ENCODE results near the gene SHLD2. TPM values are rescaled to one million over a fixed set of nuclear protein-coding genes. Genes with fewer than 3 reads are reported as not detected.

SHLD2 gene, protein sequence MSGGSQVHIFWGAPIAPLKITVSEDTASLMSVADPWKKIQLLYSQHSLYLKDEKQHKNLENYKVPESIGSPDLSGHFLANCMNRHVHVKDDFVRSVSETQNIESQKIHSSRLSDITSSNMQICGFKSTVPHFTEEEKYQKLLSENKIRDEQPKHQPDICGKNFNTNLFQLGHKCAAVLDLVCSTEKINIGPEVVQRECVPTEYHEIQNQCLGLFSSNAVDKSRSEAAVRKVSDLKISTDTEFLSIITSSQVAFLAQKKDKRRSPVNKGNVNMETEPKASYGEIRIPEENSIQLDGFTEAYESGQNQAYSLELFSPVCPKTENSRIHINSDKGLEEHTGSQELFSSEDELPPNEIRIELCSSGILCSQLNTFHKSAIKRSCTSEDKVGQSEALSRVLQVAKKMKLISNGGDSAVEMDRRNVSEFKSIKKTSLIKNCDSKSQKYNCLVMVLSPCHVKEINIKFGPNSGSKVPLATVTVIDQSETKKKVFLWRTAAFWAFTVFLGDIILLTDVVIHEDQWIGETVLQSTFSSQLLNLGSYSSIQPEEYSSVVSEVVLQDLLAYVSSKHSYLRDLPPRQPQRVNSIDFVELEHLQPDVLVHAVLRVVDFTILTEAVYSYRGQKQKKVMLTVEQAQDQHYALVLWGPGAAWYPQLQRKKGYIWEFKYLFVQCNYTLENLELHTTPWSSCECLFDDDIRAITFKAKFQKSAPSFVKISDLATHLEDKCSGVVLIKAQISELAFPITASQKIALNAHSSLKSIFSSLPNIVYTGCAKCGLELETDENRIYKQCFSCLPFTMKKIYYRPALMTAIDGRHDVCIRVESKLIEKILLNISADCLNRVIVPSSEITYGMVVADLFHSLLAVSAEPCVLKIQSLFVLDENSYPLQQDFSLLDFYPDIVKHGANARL
- 10 to 100 TPM; 26.8 to 34.1 (median 30.9) TPM for total RNA-seq

DNA sequence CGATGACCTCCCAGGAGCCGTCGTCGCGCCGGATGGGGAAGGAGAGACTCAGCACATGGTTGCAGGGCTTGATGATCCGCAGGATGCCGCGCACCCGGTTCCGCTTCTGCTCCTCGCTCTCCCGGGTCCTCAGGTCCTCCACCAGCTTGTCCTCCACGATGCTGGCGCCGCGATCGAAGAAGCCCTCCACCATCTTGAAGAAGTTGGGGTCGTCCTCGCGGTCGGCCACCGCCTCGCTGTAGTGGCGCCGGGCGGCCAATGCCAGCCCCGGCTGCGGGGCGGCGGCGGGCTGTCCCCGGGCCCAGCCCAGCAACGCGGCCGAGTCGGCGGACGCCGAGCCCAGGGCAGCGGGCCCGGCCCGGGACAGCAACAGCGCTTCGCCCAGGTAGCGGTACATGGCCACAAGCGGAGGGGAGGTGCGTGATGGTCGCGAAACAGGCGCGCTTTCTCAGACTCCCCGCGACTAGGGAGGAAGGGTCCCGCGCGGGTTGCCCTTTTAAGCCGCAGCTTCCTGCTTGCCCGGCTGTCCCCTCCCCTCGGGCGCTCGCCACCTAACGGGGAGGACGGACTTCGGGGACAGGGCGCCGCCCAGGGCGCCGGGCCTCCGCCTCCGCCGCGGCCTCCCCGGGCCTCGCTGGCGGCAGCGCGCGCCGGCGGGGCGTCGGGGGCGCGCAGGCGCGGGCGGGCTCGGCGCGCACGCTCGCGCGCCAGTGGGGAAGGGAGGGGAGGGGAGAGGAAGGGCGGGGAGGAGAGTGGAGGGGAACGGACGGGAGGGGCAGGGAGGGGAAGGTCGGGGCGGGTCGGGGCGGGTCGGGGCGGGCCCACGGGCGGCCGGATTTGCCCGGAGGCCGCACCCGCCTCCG is at the start of gene SHLD2, which contains the start of gene GLUD1:
SHLD2 (plus strand) TSS at position 834 of the 863 bp plus-strand sequence. CDS start 56,149 bp downstream, outside the sequence.
GLUD1 (minus strand) TSS at position 471 of the 863 bp plus-strand sequence; CDS start at position 397, 74 bp downstream.
- DNase-seq (ENCODE audit: low spot score) (peak; percentile 49), ATAC-seq (ENCODE audit: low FRiP score) (peak; percentile 81)
- TF ChIP-seq, protein P1, sequence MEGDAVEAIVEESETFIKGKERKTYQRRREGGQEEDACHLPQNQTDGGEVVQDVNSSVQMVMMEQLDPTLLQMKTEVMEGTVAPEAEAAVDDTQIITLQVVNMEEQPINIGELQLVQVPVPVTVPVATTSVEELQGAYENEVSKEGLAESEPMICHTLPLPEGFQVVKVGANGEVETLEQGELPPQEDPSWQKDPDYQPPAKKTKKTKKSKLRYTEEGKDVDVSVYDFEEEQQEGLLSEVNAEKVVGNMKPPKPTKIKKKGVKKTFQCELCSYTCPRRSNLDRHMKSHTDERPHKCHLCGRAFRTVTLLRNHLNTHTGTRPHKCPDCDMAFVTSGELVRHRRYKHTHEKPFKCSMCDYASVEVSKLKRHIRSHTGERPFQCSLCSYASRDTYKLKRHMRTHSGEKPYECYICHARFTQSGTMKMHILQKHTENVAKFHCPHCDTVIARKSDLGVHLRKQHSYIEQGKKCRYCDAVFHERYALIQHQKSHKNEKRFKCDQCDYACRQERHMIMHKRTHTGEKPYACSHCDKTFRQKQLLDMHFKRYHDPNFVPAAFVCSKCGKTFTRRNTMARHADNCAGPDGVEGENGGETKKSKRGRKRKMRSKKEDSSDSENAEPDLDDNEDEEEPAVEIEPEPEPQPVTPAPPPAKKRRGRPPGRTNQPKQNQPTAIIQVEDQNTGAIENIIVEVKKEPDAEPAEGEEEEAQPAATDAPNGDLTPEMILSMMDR (IDR thresholded peaks at IDR 0.05): no peak

DNA sequence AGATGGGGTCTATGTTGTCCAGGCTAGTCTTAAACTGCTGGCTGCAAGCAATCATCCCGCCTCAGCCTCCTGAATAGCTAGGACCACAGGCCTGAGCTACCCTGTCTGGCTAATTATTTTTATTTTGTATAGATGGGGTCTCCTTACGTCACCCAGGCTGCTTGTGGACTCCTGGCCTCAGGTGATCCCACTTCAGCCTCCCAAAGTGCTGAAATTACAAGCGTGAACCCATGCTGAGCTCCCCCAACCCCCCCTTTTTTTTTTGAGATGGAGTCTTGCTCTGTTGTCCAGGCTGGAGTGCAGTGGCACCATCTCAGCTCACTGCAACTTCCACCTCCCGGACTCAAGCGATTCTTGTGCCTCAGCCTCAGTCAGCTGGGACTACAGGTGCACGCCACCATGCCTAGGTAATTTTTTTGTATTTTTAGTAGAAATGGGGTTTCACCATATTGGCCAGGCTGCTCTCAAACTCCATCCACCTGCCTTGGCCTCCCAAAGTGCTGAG is 49.5 kb upstream of the SHLD2 start:
- TF ChIP-seq, protein P1 (IDR thresholded peaks at IDR 0.05): no peak
- no peak for ATAC-seq (ENCODE audit: low FRiP score)
- no peak for DNase-seq (ENCODE audit: low spot score)

DNA sequence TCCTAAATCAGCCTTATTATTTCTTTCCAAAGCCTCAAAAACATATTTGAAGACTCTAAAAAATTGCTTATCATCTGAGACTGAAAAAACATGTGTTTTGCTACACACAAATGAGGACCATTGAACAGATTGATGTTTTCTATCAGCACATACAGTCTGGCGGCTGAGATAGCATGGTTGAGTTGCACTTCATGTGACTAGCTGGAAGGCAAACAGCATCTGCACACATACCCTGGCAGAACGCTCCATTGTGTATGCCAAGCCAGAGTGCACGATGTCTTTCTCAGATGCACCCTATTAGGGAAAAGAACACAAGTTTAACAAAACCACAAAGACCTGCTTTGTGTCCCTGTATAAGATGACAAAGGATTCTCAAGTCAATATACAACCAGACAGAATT is 41.9 kb upstream of the SHLD2 start:
- no peak for ATAC-seq (ENCODE audit: low FRiP score)
- TF ChIP-seq, protein P1 (IDR thresholded peaks at IDR 0.05): no peak
- no peak for DNase-seq (ENCODE audit: low spot score)

DNA sequence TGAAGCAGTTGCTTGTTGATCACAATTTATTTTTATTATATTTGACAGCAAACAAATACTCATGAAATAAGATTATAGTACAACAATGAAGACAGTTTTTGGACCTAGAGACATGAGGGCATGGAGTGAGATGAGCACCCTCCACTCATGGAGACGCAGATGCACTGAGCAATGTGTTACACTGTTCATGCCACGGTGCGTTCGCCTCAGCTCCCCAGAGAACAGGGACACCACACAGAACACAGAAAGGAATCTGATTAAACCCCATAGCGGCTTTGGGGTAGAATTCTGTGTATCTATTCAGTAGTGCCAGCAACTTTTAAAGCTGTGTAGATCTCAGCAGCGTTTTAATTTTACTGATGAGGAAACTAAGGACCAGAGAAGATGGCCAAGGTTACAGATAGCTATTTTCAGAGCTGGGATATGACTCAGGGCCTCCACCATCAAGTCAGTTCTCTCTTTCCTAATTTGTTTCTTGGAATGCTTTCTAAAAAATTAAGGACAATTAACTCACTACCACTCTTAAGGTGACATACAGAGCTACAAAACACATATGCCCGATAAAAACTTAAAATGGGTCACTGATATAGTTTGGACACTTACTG is 41.3 kb upstream of the SHLD2 start:
- no peak for ATAC-seq (ENCODE audit: low FRiP score)
- TF ChIP-seq, protein P1 (IDR thresholded peaks at IDR 0.05): no peak

DNA sequence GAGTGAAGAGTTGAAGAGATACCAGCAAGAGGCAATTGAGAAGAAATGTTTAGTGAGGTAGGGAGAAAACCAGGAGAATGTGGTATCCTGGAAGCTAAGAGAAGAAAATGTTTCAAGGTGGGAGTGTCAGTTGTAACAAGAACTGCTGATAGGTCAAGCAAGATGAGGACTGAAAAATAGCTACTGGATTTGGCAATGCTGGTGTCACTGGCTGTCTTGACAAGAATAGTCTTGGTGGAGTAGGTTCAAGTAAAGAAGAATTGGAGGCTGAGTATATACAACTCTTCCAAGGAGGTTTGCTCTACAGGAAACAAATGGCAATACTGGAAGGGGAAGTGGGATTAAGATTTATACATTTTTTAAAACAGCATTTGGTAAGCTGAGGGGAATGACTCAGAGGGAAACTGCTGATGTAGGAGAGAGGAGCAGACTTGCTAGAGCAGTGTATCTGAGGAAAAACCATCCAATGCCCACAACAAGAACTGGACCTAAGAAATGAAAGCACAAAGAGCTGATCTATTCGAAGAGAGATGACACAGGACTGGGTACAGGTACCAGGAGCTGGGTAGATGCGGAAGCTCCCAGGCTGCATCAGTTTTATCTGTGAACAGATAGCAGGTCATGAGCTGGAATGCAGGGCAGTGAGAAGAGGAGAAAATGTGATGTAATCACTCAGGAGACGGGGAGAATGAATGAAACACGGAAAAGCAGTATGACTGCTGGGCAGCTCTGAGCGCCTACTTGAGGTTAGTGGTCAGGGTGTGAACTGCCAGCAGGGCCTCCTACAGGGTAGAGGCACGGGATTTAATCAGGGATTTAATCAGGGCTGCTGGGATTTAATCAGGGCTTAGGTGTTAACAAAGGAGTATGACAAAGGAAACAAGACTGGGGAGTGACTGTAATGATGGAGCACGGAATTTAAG is 40.4 kb upstream of the SHLD2 start:
- TF ChIP-seq, protein P1 (IDR thresholded peaks at IDR 0.05): no peak
- ATAC-seq (ENCODE audit: low FRiP score) (peak; percentile 73), DNase-seq (ENCODE audit: low spot score) (no peak)

More for the DNA sequence above, 41.3 kb upstream of the SHLD2 start:
- DNase-seq (ENCODE audit: low spot score): no peak

Measured in omental fat pad (tissue), 4 donors.